ENCODE results near the gene PRKG1. TPM values are rescaled to one million over a fixed set of nuclear protein-coding genes. Genes with fewer than 3 reads are reported as not detected.

Gene PRKG1
- total RNA-seq, 1 donor from 2014 or later = 17.9 TPM

DNA sequence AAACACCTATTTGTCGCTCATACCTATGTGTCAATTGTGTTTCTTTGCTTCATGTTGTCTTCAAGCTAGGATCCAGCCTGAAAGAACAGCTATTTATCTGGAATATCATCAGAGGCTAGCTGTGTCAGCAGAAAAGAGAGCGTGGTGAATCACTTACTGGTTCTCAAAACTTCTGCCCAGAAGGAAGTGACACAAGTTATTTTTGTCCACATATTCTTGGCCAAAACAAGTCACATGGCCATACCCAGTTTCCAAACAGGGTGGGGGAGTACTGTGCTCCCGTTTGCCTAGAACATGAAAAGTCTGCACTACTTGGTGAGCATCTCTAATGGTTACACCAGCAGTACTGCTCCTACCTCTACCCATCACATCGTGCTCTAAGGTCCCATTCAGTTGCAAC, 786.0 kb downstream of the PRKG1 start:
- Histone ChIP-seq H3K4me1 (peaks cover 14% of the 10 kb centered on the region), H3K9me3 (no peaks in the 10 kb centered on the region), H3K27ac (no peak overlapping the region), H3K27me3 (no peaks in the 10 kb centered on the region), H3K36me3 (no peaks in the 10 kb centered on the region), H3K4me3 (no peak overlapping the region)
- peak in 1 of 2 donors; percentile 89 for DNase-seq (ENCODE audit: extremely low spot score in 2 of 2)
- intact Hi-C loops (cut with DNase I) = no loop called here
- no peak for TF ChIP-seq POLR2AphosphoS5 (IDR thresholded peaks at IDR 0.05; ENCODE audit: insufficient read depth in 1 of 2, low read depth in 1 of 2)
- TF ChIP-seq, protein P1, sequence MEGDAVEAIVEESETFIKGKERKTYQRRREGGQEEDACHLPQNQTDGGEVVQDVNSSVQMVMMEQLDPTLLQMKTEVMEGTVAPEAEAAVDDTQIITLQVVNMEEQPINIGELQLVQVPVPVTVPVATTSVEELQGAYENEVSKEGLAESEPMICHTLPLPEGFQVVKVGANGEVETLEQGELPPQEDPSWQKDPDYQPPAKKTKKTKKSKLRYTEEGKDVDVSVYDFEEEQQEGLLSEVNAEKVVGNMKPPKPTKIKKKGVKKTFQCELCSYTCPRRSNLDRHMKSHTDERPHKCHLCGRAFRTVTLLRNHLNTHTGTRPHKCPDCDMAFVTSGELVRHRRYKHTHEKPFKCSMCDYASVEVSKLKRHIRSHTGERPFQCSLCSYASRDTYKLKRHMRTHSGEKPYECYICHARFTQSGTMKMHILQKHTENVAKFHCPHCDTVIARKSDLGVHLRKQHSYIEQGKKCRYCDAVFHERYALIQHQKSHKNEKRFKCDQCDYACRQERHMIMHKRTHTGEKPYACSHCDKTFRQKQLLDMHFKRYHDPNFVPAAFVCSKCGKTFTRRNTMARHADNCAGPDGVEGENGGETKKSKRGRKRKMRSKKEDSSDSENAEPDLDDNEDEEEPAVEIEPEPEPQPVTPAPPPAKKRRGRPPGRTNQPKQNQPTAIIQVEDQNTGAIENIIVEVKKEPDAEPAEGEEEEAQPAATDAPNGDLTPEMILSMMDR (IDR thresholded peaks at IDR 0.05) = no peak
- TF ChIP-seq POLR2A (IDR thresholded peaks at IDR 0.05) = no peak

DNA sequence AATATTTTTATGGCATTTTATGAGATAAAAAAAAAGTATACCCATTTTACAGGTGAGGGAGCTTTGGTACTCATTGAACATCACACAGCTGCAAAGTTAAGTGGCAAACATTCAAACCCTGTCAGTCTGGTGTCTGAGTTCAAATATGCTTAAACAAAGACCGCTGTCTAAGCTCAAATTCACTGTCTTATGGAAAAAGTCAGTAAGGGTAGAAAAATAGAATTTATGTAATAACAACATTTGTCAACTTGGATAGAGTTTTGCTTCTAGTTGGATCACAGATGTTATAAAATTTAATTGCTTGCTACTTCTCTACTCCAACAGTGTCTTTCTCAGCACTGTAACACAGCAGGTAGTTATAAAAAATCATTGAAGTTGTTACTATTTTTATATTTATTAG, 786.8 kb downstream of the PRKG1 start:
- TF ChIP-seq, protein P1 (IDR thresholded peaks at IDR 0.05) = no peak
- TF ChIP-seq POLR2AphosphoS5 (IDR thresholded peaks at IDR 0.05; ENCODE audit: insufficient read depth in 1 of 2, low read depth in 1 of 2) (no peak), POLR2A (IDR thresholded peaks at IDR 0.05) (no peak)
- DNase-seq (ENCODE audit: extremely low spot score in 2 of 2) = no peak
- H3K36me3 ChIP-seq = no peaks in the 10 kb centered on the region
- peaks cover 14% of the 10 kb centered on the region for H3K4me1 ChIP-seq
- H3K27me3 ChIP-seq = no peaks in the 10 kb centered on the region
- intact Hi-C loops (cut with DNase I) = no loop called here
- no peak overlapping the region for H3K27ac ChIP-seq
- H3K9me3 ChIP-seq = no peaks in the 10 kb centered on the region
- H3K4me3 ChIP-seq = no peak overlapping the region

DNA sequence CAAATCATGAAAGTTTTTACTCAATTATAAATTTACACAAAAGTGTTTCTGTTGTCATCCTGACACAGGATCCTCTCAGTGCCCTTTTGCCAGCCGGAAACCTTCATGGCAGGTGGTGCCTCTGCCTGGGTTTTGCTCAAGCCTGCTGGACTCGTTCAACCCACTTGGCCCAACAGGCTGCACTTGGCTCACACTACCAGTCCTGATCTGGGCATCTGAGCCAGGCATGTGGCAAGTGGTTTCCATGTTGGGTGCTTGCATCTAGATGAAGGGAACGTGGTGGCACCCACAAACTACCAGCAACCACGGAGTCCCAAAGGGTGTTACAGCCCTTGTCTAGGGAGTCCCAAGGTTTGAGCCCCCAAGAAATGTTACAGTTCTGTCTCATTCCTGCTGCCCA, 787.4 kb downstream of the PRKG1 start:
- Histone ChIP-seq H3K36me3 (no peaks in the 10 kb centered on the region), H3K4me1 (peaks cover 14% of the 10 kb centered on the region), H3K9me3 (no peaks in the 10 kb centered on the region), H3K27me3 (no peaks in the 10 kb centered on the region), H3K4me3 (no peak overlapping the region), H3K27ac (no peak overlapping the region)
- intact Hi-C loops (cut with DNase I) = no loop called here
- DNase-seq (ENCODE audit: extremely low spot score in 2 of 2) = no peak
- TF ChIP-seq POLR2A (IDR thresholded peaks at IDR 0.05) (no peak), POLR2AphosphoS5 (IDR thresholded peaks at IDR 0.05; ENCODE audit: insufficient read depth in 1 of 2, low read depth in 1 of 2) (no peak)
- TF ChIP-seq, protein P1 (IDR thresholded peaks at IDR 0.05) = no peak

DNA sequence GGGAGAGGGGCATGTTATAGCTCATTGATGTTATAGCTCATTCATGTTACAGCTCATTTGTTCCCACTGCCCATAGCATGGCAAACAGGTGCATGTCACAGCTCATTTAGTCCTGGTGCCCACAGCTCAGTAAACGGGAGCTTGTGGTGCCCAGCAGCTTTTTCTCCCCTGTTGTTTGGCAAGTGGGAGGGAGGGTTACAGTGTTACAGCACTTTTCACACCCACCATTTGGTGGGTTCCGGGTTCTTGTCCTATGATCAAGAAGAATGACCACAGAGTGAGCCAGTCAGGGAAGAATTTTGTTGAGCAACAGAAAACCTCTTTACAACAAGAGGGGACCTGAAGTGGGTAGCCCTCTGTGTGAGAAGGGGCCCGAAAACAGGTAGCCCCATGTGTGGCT, 787.9 kb downstream of the PRKG1 start:
- intact Hi-C loops (cut with DNase I) = no loop called here
- H3K36me3 ChIP-seq = no peaks in the 10 kb centered on the region
- no peaks in the 10 kb centered on the region for H3K27me3 ChIP-seq
- no peaks in the 10 kb centered on the region for H3K9me3 ChIP-seq
- H3K4me1 ChIP-seq = peaks cover 14% of the 10 kb centered on the region
- H3K27ac ChIP-seq = no peak overlapping the region
- TF ChIP-seq POLR2AphosphoS5 (IDR thresholded peaks at IDR 0.05; ENCODE audit: insufficient read depth in 1 of 2, low read depth in 1 of 2) (no peak), POLR2A (IDR thresholded peaks at IDR 0.05) (no peak)
- TF ChIP-seq, protein P1 (IDR thresholded peaks at IDR 0.05) = no peak
- no peak for DNase-seq (ENCODE audit: extremely low spot score in 2 of 2)
- no peak overlapping the region for H3K4me3 ChIP-seq

DNA sequence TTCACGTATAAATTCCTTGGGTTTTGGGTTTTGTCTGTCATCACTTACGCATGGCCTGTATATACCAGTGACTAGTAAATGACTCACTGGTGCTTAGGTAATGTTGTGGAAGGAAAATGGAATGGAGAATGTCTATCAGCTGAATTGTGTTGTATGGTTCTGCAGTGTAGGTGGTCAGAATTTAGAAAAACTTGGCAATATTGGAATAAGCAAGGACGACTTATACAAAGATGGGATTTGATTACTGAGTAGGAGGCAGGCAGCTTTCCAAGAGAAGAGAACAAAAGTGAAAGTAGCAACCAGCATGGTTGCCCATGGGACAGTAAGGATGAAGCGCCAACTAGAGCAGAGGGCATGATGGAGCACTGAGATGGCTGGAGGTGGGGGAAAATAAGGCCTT, 793.7 kb downstream of the PRKG1 start:
- no peaks in the 10 kb centered on the region for H3K27me3 ChIP-seq
- TF ChIP-seq POLR2AphosphoS5 (IDR thresholded peaks at IDR 0.05; ENCODE audit: insufficient read depth in 1 of 2, low read depth in 1 of 2) (no peak), POLR2A (IDR thresholded peaks at IDR 0.05) (no peak)
- TF ChIP-seq, protein P1 (IDR thresholded peaks at IDR 0.05) = no peak
- DNase-seq (ENCODE audit: extremely low spot score in 2 of 2) = no peak
- no peak overlapping the region for H3K4me3 ChIP-seq
- H3K27ac ChIP-seq = no peak overlapping the region
- intact Hi-C loops (cut with DNase I) = no loop called here
- no peaks in the 10 kb centered on the region for H3K9me3 ChIP-seq
- H3K4me1 ChIP-seq = no peaks in the 10 kb centered on the region
- no peaks in the 10 kb centered on the region for H3K36me3 ChIP-seq
